SU-DHL-6 (cell line): ENCODE data around the gene ARID3B.

Experiments
- H2AFZ ChIP-seq: fragments of 200-600 bp; sonication (generic); 2 replicates; pipeline ENCODE4 v1.6.1; 2014; ENCODE audit warnings: low read depth, mild to moderate bottlenecking, moderate library complexity, mixed read lengths, antibody characterized with exemption, low read length; ENCODE audit not compliant: severe bottlenecking
- H3F3A ChIP-seq: fragments of 200-600 bp; shearing (Covaris generic); 2 replicates; pipeline ENCODE4 v1.6.0; 2016; ENCODE audit warnings: antibody characterized with exemption, mild to moderate bottlenecking; ENCODE audit not compliant: insufficient read depth
- H3K27ac ChIP-seq: fragments of 200-600 bp; sonication (generic); 2 replicates; pipeline ENCODE4 v1.5.1; 2016; ENCODE audit warnings: low read depth, mild to moderate bottlenecking, low read length, moderate library complexity, mixed read lengths
- H3K27me3 ChIP-seq: fragments of 200-600 bp; sonication (generic), shearing (Covaris generic); 2 replicates; pipeline ENCODE4 v1.6.0; 2014; ENCODE audit warnings: mild to moderate bottlenecking, low read length
- H3K36me3 ChIP-seq: fragments of 200-600 bp; sonication (generic); 2 replicates; pipeline ENCODE4 v1.6.1; 2014; ENCODE audit warnings: mild to moderate bottlenecking, low read length, mixed read lengths
- H3K4me2 ChIP-seq: fragments of 300-600, 200-600 bp; shearing (Covaris generic), sonication (generic); 2 replicates; pipeline ENCODE4 v1.6.0; 2014; ENCODE audit warnings: low read length, low read depth, mild to moderate bottlenecking; ENCODE audit not compliant: poor library complexity, severe bottlenecking
- H3K4me3 ChIP-seq: fragments of 200-600 bp; sonication (generic); 2 replicates; pipeline ENCODE4 v1.5.1; 2014; ENCODE audit warnings: antibody characterized with exemption, low read length, mild to moderate bottlenecking, mixed read lengths; ENCODE audit not compliant: insufficient read depth, poor library complexity, severe bottlenecking
- H3K79me2 ChIP-seq: fragments of 200-600 bp; sonication (generic); 2 replicates; pipeline ENCODE4 v1.6.1; 2014; ENCODE audit warnings: mild to moderate bottlenecking, low read length, moderate library complexity; ENCODE audit not compliant: insufficient read depth
- H3K9ac ChIP-seq: fragments of 200-600 bp; sonication (generic); 2 replicates; pipeline ENCODE4 v1.7.0; 2014; ENCODE audit warnings: mild to moderate bottlenecking, low read length
- H3K9me2 ChIP-seq: fragments of 200-600 bp; sonication (generic); replicated peaks from 2 replicates; pipeline ENCODE4 v1.6.1; 2014; ENCODE audit warnings: low read length; ENCODE audit not compliant: insufficient read depth
- H3K9me3 ChIP-seq: fragments of 200-600 bp; sonication (generic); 2 replicates; pipeline ENCODE4 v1.6.1; 2014; ENCODE audit warnings: low read length, mixed read lengths; ENCODE audit not compliant: insufficient read depth
- H4K20me1 ChIP-seq: fragments of 200-600 bp; sonication (generic); 2 replicates; pipeline ENCODE4 v1.6.1; 2014; ENCODE audit warnings: low read depth, mild to moderate bottlenecking, antibody characterized with exemption, low read length, moderate library complexity, mixed read lengths
- CTCF ChIP-seq: fragments of 200-600 bp; sonication (generic); IDR thresholded peaks from one replicate; pipeline ENCODE4 v1.5.1; 2017; ENCODE audit warnings: antibody characterized with exemption, mild to moderate bottlenecking, low read length, moderate library complexity; ENCODE audit not compliant: insufficient read depth, poor library complexity, severe bottlenecking
- EZH2phosphoT487 ChIP-seq: fragments of 200-600 bp; sonication (generic), shearing (Covaris generic); conservative IDR thresholded peaks from 2 replicates; pipeline ENCODE4 v1.6.1; 2018; ENCODE audit warnings: mild to moderate bottlenecking, antibody characterized with exemption, low read length, moderate library complexity, mixed read lengths

The ARID3B gene

GRCh38 chr15:74543043-74543422 is 2.0 kb downstream of the ARID3B start:
- no peaks in the 10 kb centered on the region for H3K79me2 ChIP-seq
- peaks cover 37% of the 10 kb centered on the region for H3F3A ChIP-seq
- no peaks in the 10 kb centered on the region for H3K9me3 ChIP-seq
- no peaks in the 10 kb centered on the region for H3K9me2 ChIP-seq
- H3K27ac ChIP-seq, result no peak overlapping the region
- no peak overlapping the region for H3K9ac ChIP-seq
- H3K4me2 ChIP-seq, result no peak overlapping the region
- H4K20me1 ChIP-seq, result peaks cover 6% of the 10 kb centered on the region; the same call in 1 of the 2 replicates
- H3K4me3 ChIP-seq, result no peak overlapping the region
- no peak overlapping the region for H2AFZ ChIP-seq
- H3K27me3 ChIP-seq, result no peaks in the 10 kb centered on the region
- H3K36me3 ChIP-seq, result no peaks in the 10 kb centered on the region
- TF ChIP-seq EZH2phosphoT487 (no peak), CTCF (no peak)

- no peaks in the 10 kb centered on the region for H3K79me2 ChIP-seq
- no peaks in the 10 kb centered on the region for H3K36me3 ChIP-seq
- no peak overlapping the region for H3K27ac ChIP-seq
- no peaks in the 10 kb centered on the region for H3K27me3 ChIP-seq
- no peak overlapping the region for H3K4me2 ChIP-seq
- no peak overlapping the region for H2AFZ ChIP-seq
- peaks cover 6% of the 10 kb centered on the region; the same call in 1 of the 2 replicates for H4K20me1 ChIP-seq
- no peak overlapping the region for H3K4me3 ChIP-seq
- no peak overlapping the region for H3K9ac ChIP-seq
- H3F3A ChIP-seq, result peaks cover 37% of the 10 kb centered on the region
- H3K9me2 ChIP-seq, result no peaks in the 10 kb centered on the region
- TF ChIP-seq CTCF (no peak), EZH2phosphoT487 (no peak)
- no peaks in the 10 kb centered on the region for H3K9me3 ChIP-seq
Measured at GRCh38 chr15:74543583-74543982, 2.6 kb downstream of the ARID3B start.

- Histone ChIP-seq H2AFZ (no peak overlapping the region), H3K79me2 (no peaks in the 10 kb centered on the region), H3K9ac (no peak overlapping the region), H3F3A (peaks cover 34% of the 10 kb centered on the region), H3K27me3 (no peaks in the 10 kb centered on the region), H3K4me3 (no peak overlapping the region), H3K36me3 (no peaks in the 10 kb centered on the region), H3K27ac (no peak overlapping the region), H4K20me1 (peaks cover 6% of the 10 kb centered on the region; the same call in 1 of the 2 replicates), H3K4me2 (no peak overlapping the region), H3K9me2 (no peaks in the 10 kb centered on the region), H3K9me3 (no peaks in the 10 kb centered on the region)
- TF ChIP-seq CTCF (no peak), EZH2phosphoT487 (no peak)
Measured at GRCh38 chr15:74545086-74545485, 4.1 kb downstream of the ARID3B start.
